Mesenchymal stem cell (in vitro differentiated cells and primary cell): Measurements from ENCODE around the gene PACS1.
"Not testable (repeated sequence)": the region's sequence is repeated elsewhere in the genome, so short reads cannot be mapped to it uniquely, and the experiment has no call there.

Source experiments
- DNase-seq: peaks from one replicate; pipeline ENCODE4 v3.0.0-alpha.2; 2013
- H2AFZ ChIP-seq: one replicate; pipeline ENCODE4 v1.6.1; 2013; ENCODE audit warnings: low read depth, mild to moderate bottlenecking, control low read depth, inconsistent platforms, low read length, moderate library complexity
- H2AK5ac ChIP-seq: 2 replicates; pipeline ENCODE4 v1.6.1; 2013; ENCODE audit warnings: low read length, moderate library complexity, mild to moderate bottlenecking, inconsistent platforms; ENCODE audit not compliant: severe bottlenecking
- H2BK120ac ChIP-seq: one replicate; pipeline ENCODE4 v1.6.1; 2013; ENCODE audit warnings: low read depth, mild to moderate bottlenecking, inconsistent platforms, low read length, moderate library complexity
- H2BK12ac ChIP-seq, 2 experiments: one replicate each; pipeline ENCODE4 v1.6.1; 2013; ENCODE audit warnings: inconsistent platforms in 2 of 2, low read length in 2 of 2, mild to moderate bottlenecking in 2 of 2, moderate library complexity in 2 of 2, control low read depth in 1 of 2
- H2BK15ac ChIP-seq: one replicate; pipeline ENCODE4 v1.6.1; 2013; ENCODE audit warnings: mild to moderate bottlenecking, low read depth, inconsistent platforms; ENCODE audit not compliant: poor library complexity, severe bottlenecking
- H2BK5ac ChIP-seq: 2 replicates; pipeline ENCODE4 v1.6.1; 2013; ENCODE audit warnings: low read depth, mild to moderate bottlenecking, low read length, control low read depth, inconsistent platforms; ENCODE audit not compliant: poor library complexity, severe bottlenecking
- H3K14ac ChIP-seq, 2 experiments: one replicate each; pipeline ENCODE4 v1.6.1; 2013; ENCODE audit warnings: inconsistent platforms in 2 of 2, low read length in 2 of 2, control low read depth in 1 of 2, mild to moderate bottlenecking in 1 of 2, moderate library complexity in 1 of 2
- H3K18ac ChIP-seq, 2 experiments: one replicate each; pipeline ENCODE4 v1.6.1; 2013; ENCODE audit warnings: inconsistent platforms in 2 of 2, low read length in 2 of 2, control low read depth in 1 of 2, low read depth in 1 of 2, mild to moderate bottlenecking in 1 of 2
- H3K23ac ChIP-seq, 2 experiments: one replicate each; pipeline ENCODE4 v1.6.1; 2013; ENCODE audit warnings: inconsistent platforms in 2 of 2, low read length in 2 of 2, mild to moderate bottlenecking in 2 of 2, moderate library complexity in 2 of 2, control low read depth in 1 of 2
- H3K27ac ChIP-seq: 2 replicates; pipeline ENCODE4 v1.5.1; 2013; ENCODE audit warnings: mild to moderate bottlenecking, moderate library complexity, low read length, control low read depth, inconsistent platforms; ENCODE audit not compliant: poor library complexity, severe bottlenecking
- H3K27me3 ChIP-seq, 2 experiments: 2 replicates each; pipeline versions ENCODE4 v1.6.1 to v1.7.0; 2013; ENCODE audit warnings: low read length in 2 of 2, mild to moderate bottlenecking in 2 of 2, moderate library complexity in 2 of 2, control low read depth in 1 of 2, inconsistent platforms in 1 of 2; ENCODE audit not compliant: control insufficient read depth in 1 of 2, insufficient read depth in 1 of 2
- H3K36me3 ChIP-seq, 2 experiments: 2 replicates each; pipeline versions ENCODE4 v1.6.1 to v1.7.0; 2013; ENCODE audit warnings: low read length in 2 of 2, control low read depth in 1 of 2, inconsistent platforms in 1 of 2, low read depth in 1 of 2, mild to moderate bottlenecking in 1 of 2; ENCODE audit not compliant: insufficient read depth in 2 of 2, control insufficient read depth in 1 of 2
- H3K4ac ChIP-seq, 2 experiments: one replicate each; pipeline ENCODE4 v1.6.1; 2013; ENCODE audit warnings: inconsistent platforms in 2 of 2, low read length in 2 of 2, mild to moderate bottlenecking in 2 of 2, moderate library complexity in 2 of 2, control low read depth in 1 of 2, low read depth in 1 of 2
- H3K4me1 ChIP-seq: 2 replicates; pipeline ENCODE4 v1.6.1; 2013; ENCODE audit warnings: low read depth, low read length, control low read depth; ENCODE audit not compliant: control insufficient read depth, insufficient read depth
- H3K4me2 ChIP-seq: 2 replicates; pipeline ENCODE4 v1.6.1; 2013; ENCODE audit warnings: low read length, mild to moderate bottlenecking, inconsistent platforms; ENCODE audit not compliant: poor library complexity, severe bottlenecking
- H3K4me3 ChIP-seq, 2 experiments: 2 replicates each; pipeline versions ENCODE4 v1.5.1 to v1.7.0; 2013; ENCODE audit warnings: low read length in 2 of 2, mild to moderate bottlenecking in 2 of 2, control low read depth in 1 of 2, low read depth in 1 of 2; ENCODE audit not compliant: insufficient read depth in 1 of 2
- H3K79me1 ChIP-seq: replicated peaks from 2 replicates; pipeline ENCODE4 v1.6.1; 2013; ENCODE audit warnings: mild to moderate bottlenecking, control low read depth, low read length, inconsistent platforms; ENCODE audit not compliant: poor library complexity, severe bottlenecking
- H3K9ac ChIP-seq: 2 replicates; pipeline ENCODE4 v1.7.0; 2013; ENCODE audit warnings: mild to moderate bottlenecking, low read length, moderate library complexity
- H3K9me3 ChIP-seq: 2 replicates; pipeline ENCODE4 v1.7.0; 2013; ENCODE audit warnings: mild to moderate bottlenecking, low read length; ENCODE audit not compliant: control insufficient read depth
- H4K8ac ChIP-seq: one replicate; pipeline ENCODE4 v1.6.1; 2013; ENCODE audit warnings: inconsistent platforms, mild to moderate bottlenecking, low read length, moderate library complexity
- H4K91ac ChIP-seq: one replicate; pipeline ENCODE4 v1.6.1; 2013; ENCODE audit warnings: mild to moderate bottlenecking, low read length, inconsistent platforms
- WGBS: methylation state at CpG from one replicate; pipeline ENCODE4 v1.1.7; 2013; ENCODE audit warnings: mixed read lengths; 5-methylcytosine and 5-hydroxymethylcytosine counted together

PACS1 gene

GRCh38 chr11:66075273-66075672 lies 5.2 kb downstream of the PACS1 start:
- Histone ChIP-seq H3K27me3 (no peaks in the 10 kb centered on the region), H3K4me1 (peaks cover 3% of the 10 kb centered on the region), H2BK12ac (no peak overlapping the region), H2BK5ac (no peak overlapping the region), H2BK15ac (no peak overlapping the region), H3K4me3 (no peak overlapping the region), H3K27ac (no peak overlapping the region), H3K14ac (no peak overlapping the region), H3K4ac (no peak overlapping the region), H2AFZ (no peak overlapping the region), H4K91ac (no peak overlapping the region), H3K4me2 (no peak overlapping the region), H2BK120ac (no peak overlapping the region), H3K9me3 (no peaks in the 10 kb centered on the region), H3K23ac (no peak overlapping the region), H3K18ac (no peak overlapping the region), H3K36me3 (peaks cover 24% of the 10 kb centered on the region in 2 experiments), H3K9ac (no peak overlapping the region), H3K79me1 (peaks cover 10% of the 10 kb centered on the region), H4K8ac (no peak overlapping the region), H2AK5ac (no peak overlapping the region)
- WGBS, result 100% methylated on average over 2 of the region's 4 CpGs
- no peak for DNase-seq

- H4K91ac ChIP-seq, result no peak overlapping the region
- H3K9me3 ChIP-seq, result no peaks in the 10 kb centered on the region
- H3K18ac ChIP-seq, result peak overlapping the region in 1 of 2 experiments; percentile 16
- peaks cover 17% of the 10 kb centered on the region for H3K79me1 ChIP-seq
- H3K4me1 ChIP-seq, result peaks cover 11% of the 10 kb centered on the region
- no peak overlapping the region for H3K14ac ChIP-seq
- no peak overlapping the region for H3K23ac ChIP-seq
- no peak overlapping the region for H2AK5ac ChIP-seq
- H3K4me2 ChIP-seq, result no peak overlapping the region
- peaks cover 22 to 24% of the 10 kb centered on the region in 2 experiments for H3K36me3 ChIP-seq
- no peaks in the 10 kb centered on the region for H3K27me3 ChIP-seq
- no peak overlapping the region for H3K4ac ChIP-seq
- no peak overlapping the region for H2BK120ac ChIP-seq
- H2BK15ac ChIP-seq, result no peak overlapping the region
- no peak for DNase-seq
- WGBS, result 94% methylated on average over 9 of the region's 9 CpGs
- H2BK5ac ChIP-seq, result no peak overlapping the region
- H4K8ac ChIP-seq, result no peak overlapping the region
- H3K27ac ChIP-seq, result no peak overlapping the region
- H3K9ac ChIP-seq, result no peak overlapping the region
- no peak overlapping the region for H2BK12ac ChIP-seq
- H2AFZ ChIP-seq, result no peak overlapping the region
- no peak overlapping the region for H3K4me3 ChIP-seq
Observed at GRCh38 chr11:66076561-66076960, 6.5 kb downstream of the PACS1 start.

- Histone ChIP-seq H2AFZ (no peak overlapping the region), H3K27ac (no peak overlapping the region), H3K36me3 (peaks cover 18% of the 10 kb centered on the region in 2 experiments), H2BK12ac (no peak overlapping the region), H3K14ac (no peak overlapping the region), H3K23ac (no peak overlapping the region), H2BK15ac (no peak overlapping the region), H2BK120ac (no peak overlapping the region), H3K9ac (no peak overlapping the region), H3K79me1 (peaks cover 18% of the 10 kb centered on the region), H3K4ac (no peak overlapping the region), H3K18ac (no peak overlapping the region), H4K8ac (no peak overlapping the region), H3K4me3 (no peak overlapping the region), H3K9me3 (no peaks in the 10 kb centered on the region), H2AK5ac (no peak overlapping the region), H3K4me2 (no peak overlapping the region), H3K27me3 (no peaks in the 10 kb centered on the region), H2BK5ac (no peak overlapping the region), H4K91ac (no peak overlapping the region), H3K4me1 (peaks cover 12% of the 10 kb centered on the region)
- no peak for DNase-seq
- WGBS, result 100% methylated on average over 2 of the region's 3 CpGs
Observed at GRCh38 chr11:66077927-66078326, 7.9 kb downstream of the PACS1 start.

- not testable (repeated sequence) for H2AK5ac ChIP-seq, H3K18ac ChIP-seq, H4K8ac ChIP-seq, H3K14ac ChIP-seq, H3K4me3 ChIP-seq, H3K4me2 ChIP-seq, H2BK5ac ChIP-seq, H2AFZ ChIP-seq, H3K23ac ChIP-seq, H3K27ac ChIP-seq, H4K91ac ChIP-seq, H2BK12ac ChIP-seq, H3K9ac ChIP-seq, H3K9me3 ChIP-seq, H3K27me3 ChIP-seq, H3K4ac ChIP-seq, H2BK15ac ChIP-seq, H2BK120ac ChIP-seq
- H3K36me3 ChIP-seq, result peaks cover 11 to 17% of the 10 kb centered on the region in 2 experiments
- WGBS, result 83% methylated on average over 7 of the region's 7 CpGs
- H3K79me1 ChIP-seq, result peaks cover 19% of the 10 kb centered on the region
- DNase-seq, result peak; percentile 40
- H3K4me1 ChIP-seq, result peaks cover 12% of the 10 kb centered on the region
Observed at GRCh38 chr11:66078949-66079348, 8.9 kb downstream of the PACS1 start.
